ENCODE results near the gene KRT7. TPM values are rescaled to one million over a fixed set of nuclear protein-coding genes. Genes with fewer than 3 reads are reported as not detected.
"Not testable (repeated sequence)": the region's sequence is repeated elsewhere in the genome, so short reads cannot be mapped to it uniquely, and the experiment has no call there.

The KRT7 gene
- total and polyA plus RNA-seq, 5 donors: 0.16 to 3.0 (median 1.0) TPM; not detected in 1

- 78% methylated on average over 10 of the region's 10 CpGs for WGBS
- Histone ChIP-seq H3K27me3 (ENCODE audit: control insufficient read depth, insufficient read depth) (no peaks in the 10 kb centered on the region), H3K27ac (ENCODE audit: low read length) (no peak overlapping the region), H3K9me3 (ENCODE audit: control insufficient read depth, low read length) (no peaks in the 10 kb centered on the region), H3K4me3 (ENCODE audit: low read length) (no peak overlapping the region), H3K4me1 (ENCODE audit: control insufficient read depth, insufficient read depth, low read length) (no peaks in the 10 kb centered on the region)
- intact Hi-C loops (cut with DNase I): no loop called here
- DNase-seq (no peak), ATAC-seq (no peak)
These were observed 1.3 kb downstream of the KRT7 start for GRCh38 chr12:52234223-52234810.

- intact Hi-C loops (cut with DNase I): no loop called here
- Histone ChIP-seq H3K4me1 (ENCODE audit: control insufficient read depth, insufficient read depth, low read length) (no peaks in the 10 kb centered on the region), H3K4me3 (ENCODE audit: low read length) (no peak overlapping the region), H3K27me3 (ENCODE audit: control insufficient read depth, insufficient read depth) (no peaks in the 10 kb centered on the region), H3K9me3 (ENCODE audit: control insufficient read depth, low read length) (no peaks in the 10 kb centered on the region), H3K27ac (ENCODE audit: low read length) (no peak overlapping the region)
- 91% methylated on average over 15 of the region's 15 CpGs for WGBS
- DNase-seq (no peak), ATAC-seq (no peak)
These were observed 2.1 kb downstream of the KRT7 start for GRCh38 chr12:52235001-52235764.

GRCh38 chr12:52235822-52236361, 2.8 kb downstream of the KRT7 start:
- 90% methylated on average over 4 of the region's 4 CpGs for WGBS
- no peaks in the 10 kb centered on the region for H3K27me3 ChIP-seq (ENCODE audit: control insufficient read depth, insufficient read depth)
- intact Hi-C loops (cut with DNase I): no loop called here

GRCh38 chr12:52236386-52237050, 3.5 kb downstream of the KRT7 start:
- Histone ChIP-seq H3K27me3 (ENCODE audit: control insufficient read depth, insufficient read depth) (no peaks in the 10 kb centered on the region), H3K4me3 (ENCODE audit: low read length) (no peak overlapping the region), H3K9me3 (ENCODE audit: control insufficient read depth, low read length) (no peaks in the 10 kb centered on the region), H3K27ac (ENCODE audit: low read length) (no peak overlapping the region), H3K4me1 (ENCODE audit: control insufficient read depth, insufficient read depth, low read length) (no peaks in the 10 kb centered on the region)
- ATAC-seq (no peak), DNase-seq (no peak)
- intact Hi-C loops (cut with DNase I): no loop called here
- 87% methylated on average over 3 of the region's 3 CpGs for WGBS

More at GRCh38 chr12:52235822-52236361, 2.8 kb downstream of the KRT7 start:
- no peaks in the 10 kb centered on the region for H3K9me3 ChIP-seq (ENCODE audit: control insufficient read depth, low read length)
- DNase-seq (no peak), ATAC-seq (no peak)
- no peaks in the 10 kb centered on the region for H3K4me1 ChIP-seq (ENCODE audit: control insufficient read depth, insufficient read depth, low read length)
- no peak overlapping the region for H3K27ac ChIP-seq (ENCODE audit: low read length)
- no peak overlapping the region for H3K4me3 ChIP-seq (ENCODE audit: low read length)

GRCh38 chr12:52238207-52238840, 5.3 kb downstream of the KRT7 start:
- ATAC-seq (no peak), DNase-seq (no peak)
- Histone ChIP-seq H3K27ac (ENCODE audit: low read length) (no peak overlapping the region), H3K27me3 (ENCODE audit: control insufficient read depth, insufficient read depth) (no peaks in the 10 kb centered on the region), H3K4me3 (ENCODE audit: low read length) (no peak overlapping the region), H3K4me1 (ENCODE audit: control insufficient read depth, insufficient read depth, low read length) (peaks cover 1% of the 10 kb centered on the region), H3K9me3 (ENCODE audit: control insufficient read depth, low read length) (peaks cover under 1% of the 10 kb centered on the region)
- intact Hi-C loops (cut with DNase I): no loop called here
- 80% methylated on average over 4 of the region's 4 CpGs for WGBS

GRCh38 chr12:52238916-52239646, 6.0 kb downstream of the KRT7 start:
- DNase-seq (no peak), ATAC-seq (no peak)
- peaks cover 2% of the 10 kb centered on the region for H3K4me1 ChIP-seq (ENCODE audit: control insufficient read depth, insufficient read depth, low read length)
- peaks cover 2% of the 10 kb centered on the region for H3K9me3 ChIP-seq (ENCODE audit: control insufficient read depth, low read length)
- intact Hi-C loops (cut with DNase I): no loop called here
- 84% methylated on average over 7 of the region's 7 CpGs for WGBS
- no peak overlapping the region for H3K27ac ChIP-seq (ENCODE audit: low read length)
- no peak overlapping the region for H3K4me3 ChIP-seq (ENCODE audit: low read length)
- no peaks in the 10 kb centered on the region for H3K27me3 ChIP-seq (ENCODE audit: control insufficient read depth, insufficient read depth)

GRCh38 chr12:52239767-52240166, 6.7 kb downstream of the KRT7 start:
- no peak overlapping the region for H3K4me3 ChIP-seq (ENCODE audit: low read length)
- peaks cover 8% of the 10 kb centered on the region for H3K4me1 ChIP-seq (ENCODE audit: control insufficient read depth, insufficient read depth, low read length)
- ATAC-seq: no peak
- DNase-seq: no peak
- intact Hi-C loops (cut with DNase I): no loop called here
- H3K27me3 ChIP-seq (ENCODE audit: control insufficient read depth, insufficient read depth): no peaks in the 10 kb centered on the region
- H3K9me3 ChIP-seq (ENCODE audit: control insufficient read depth, low read length): peaks cover 2% of the 10 kb centered on the region
- H3K27ac ChIP-seq (ENCODE audit: low read length): no peak overlapping the region
- WGBS: 70% methylated on average over 2 of the region's 2 CpGs

- H3K9me3 ChIP-seq (ENCODE audit: control insufficient read depth, low read length); DNase-seq; intact Hi-C loops (cut with DNase I); H3K27me3 ChIP-seq (ENCODE audit: control insufficient read depth, insufficient read depth); H3K4me3 ChIP-seq (ENCODE audit: low read length); ATAC-seq; H3K27ac ChIP-seq (ENCODE audit: low read length); H3K4me1 ChIP-seq (ENCODE audit: control insufficient read depth, insufficient read depth, low read length): not testable (repeated sequence)
- 89% methylated on average over 6 of the region's 6 CpGs for WGBS
These were observed 7.2 kb downstream of the KRT7 start for GRCh38 chr12:52240247-52240646.

GRCh38 chr12:52241205-52241842, 8.3 kb downstream of the KRT7 start:
- peaks cover 2% of the 10 kb centered on the region for H3K9me3 ChIP-seq (ENCODE audit: control insufficient read depth, low read length)
- ATAC-seq (no peak), DNase-seq (no peak)
- no peaks in the 10 kb centered on the region for H3K27me3 ChIP-seq (ENCODE audit: control insufficient read depth, insufficient read depth)
- H3K27ac ChIP-seq (ENCODE audit: low read length): no peak overlapping the region
- WGBS: 85% methylated on average over 11 of the region's 11 CpGs
- H3K4me1 ChIP-seq (ENCODE audit: control insufficient read depth, insufficient read depth, low read length): peaks cover 8% of the 10 kb centered on the region
- no peak overlapping the region for H3K4me3 ChIP-seq (ENCODE audit: low read length)
- intact Hi-C loops (cut with DNase I): no loop called here
